ENCODE results near the gene NOS1AP.
"Not testable (repeated sequence)": the region's sequence is repeated elsewhere in the genome, so short reads cannot be mapped to it uniquely, and the experiment has no call there.

Gene NOS1AP

GRCh38 chr1:162389021-162389818, 319.7 kb downstream of the NOS1AP start:
- DNase-seq: no peak

- DNase-seq: no peak
Observed at GRCh38 chr1:162389971-162390370, 320.5 kb downstream of the NOS1AP start.

DNA sequence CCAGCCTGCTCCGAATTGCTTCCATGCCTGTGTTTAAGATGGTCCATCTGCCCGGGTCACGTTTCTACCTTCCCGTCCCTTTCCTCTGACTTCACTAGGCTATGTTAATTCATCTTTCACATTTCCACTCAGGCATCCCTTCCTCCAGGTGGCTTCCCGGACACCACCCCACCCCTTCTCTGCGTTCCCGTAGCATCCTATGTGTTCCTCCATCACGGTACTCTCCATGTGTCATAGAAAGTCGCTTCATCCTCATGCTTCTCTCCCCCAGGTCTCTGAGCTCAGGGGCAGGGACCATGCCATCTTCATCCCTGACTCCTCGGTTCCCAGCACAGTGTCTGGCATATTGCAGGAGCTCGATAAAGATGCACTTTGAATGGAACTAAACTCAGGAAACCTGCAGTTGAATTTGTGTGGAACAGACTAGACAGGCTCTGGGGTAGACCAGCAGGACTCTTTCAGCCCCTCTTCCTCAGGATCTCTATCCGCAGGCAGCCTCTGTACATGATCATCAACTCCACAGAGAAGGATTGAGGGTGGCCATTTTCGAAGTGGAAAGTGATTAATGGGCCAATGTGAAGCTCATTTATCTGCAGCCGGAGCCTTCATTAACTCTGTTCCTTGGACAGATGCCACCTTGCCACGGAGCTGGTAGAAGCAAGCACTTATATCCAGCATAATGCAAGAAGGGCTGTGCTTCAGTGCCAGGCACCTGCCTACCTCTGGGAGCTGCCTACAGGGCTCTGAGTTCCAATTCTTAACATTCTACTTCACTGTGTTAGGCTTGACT, 321.1 kb downstream of the NOS1AP start:
- no peak for DNase-seq

- peak; percentile 77 for DNase-seq
Observed at GRCh38 chr1:162391790-162392563, 322.5 kb downstream of the NOS1AP start.

- DNase-seq: no peak
Observed at GRCh38 chr1:162396201-162396906, 326.9 kb downstream of the NOS1AP start.

DNA sequence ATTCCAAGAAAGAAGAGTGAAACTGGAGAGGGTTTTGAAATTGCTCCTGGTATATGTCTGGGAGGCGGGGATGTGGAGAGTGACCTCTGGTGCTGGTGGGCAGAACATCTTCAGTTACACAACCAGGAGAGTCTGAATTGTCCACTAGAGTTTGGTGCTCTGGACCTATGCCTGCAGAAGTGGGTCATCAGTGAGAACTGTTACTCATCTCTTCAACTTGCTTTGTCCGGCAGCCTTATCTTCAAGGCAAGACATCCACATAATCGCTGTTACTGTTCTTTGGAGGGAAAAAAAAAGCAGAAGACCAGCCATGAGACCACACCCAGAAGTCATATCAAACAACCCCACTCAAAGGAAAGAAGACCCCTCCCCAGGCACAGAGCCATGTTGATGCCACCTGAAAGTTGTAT, 327.6 kb downstream of the NOS1AP start:
- DNase-seq: peak; percentile 38

GRCh38 chr1:162397943-162398560, 328.6 kb downstream of the NOS1AP start:
- no peak for DNase-seq

GRCh38 chr1:162398999-162399580, 329.6 kb downstream of the NOS1AP start:
- DNase-seq: no peak

DNA sequence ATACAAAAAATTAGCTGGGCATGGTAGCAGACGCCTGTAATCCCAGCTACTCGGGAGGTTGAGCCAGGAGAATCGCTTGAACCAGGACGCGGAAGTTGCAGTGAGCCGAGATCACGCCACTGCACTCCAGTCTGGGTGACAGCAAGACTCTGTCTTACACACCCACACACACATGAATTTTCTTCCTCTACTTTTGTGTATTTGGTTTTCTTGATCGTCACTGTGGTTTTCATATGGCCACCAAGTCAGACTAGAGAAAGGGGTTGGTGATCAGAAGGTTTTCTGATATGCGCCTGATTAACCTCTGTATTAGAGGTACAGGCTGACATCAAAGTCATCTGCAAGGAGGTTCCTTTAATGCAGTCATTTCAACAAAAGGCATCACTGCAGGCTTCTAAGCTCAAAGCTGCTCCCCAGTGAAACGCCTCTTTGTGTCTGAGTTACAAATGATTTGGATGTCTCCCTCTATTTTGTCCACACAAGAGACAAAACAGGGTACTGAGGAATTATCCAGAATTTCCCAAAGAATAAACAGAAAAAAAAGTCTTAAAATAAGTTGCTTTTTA, 331.4 kb downstream of the NOS1AP start:
- DNase-seq: no peak

GRCh38 chr1:162404550-162405160, 335.2 kb downstream of the NOS1AP start:
- no peak for DNase-seq

- no peak for DNase-seq
Observed at GRCh38 chr1:162405800-162406199, 336.3 kb downstream of the NOS1AP start.

- no peak for DNase-seq
Observed at GRCh38 chr1:162406811-162407210, 337.3 kb downstream of the NOS1AP start.

DNA sequence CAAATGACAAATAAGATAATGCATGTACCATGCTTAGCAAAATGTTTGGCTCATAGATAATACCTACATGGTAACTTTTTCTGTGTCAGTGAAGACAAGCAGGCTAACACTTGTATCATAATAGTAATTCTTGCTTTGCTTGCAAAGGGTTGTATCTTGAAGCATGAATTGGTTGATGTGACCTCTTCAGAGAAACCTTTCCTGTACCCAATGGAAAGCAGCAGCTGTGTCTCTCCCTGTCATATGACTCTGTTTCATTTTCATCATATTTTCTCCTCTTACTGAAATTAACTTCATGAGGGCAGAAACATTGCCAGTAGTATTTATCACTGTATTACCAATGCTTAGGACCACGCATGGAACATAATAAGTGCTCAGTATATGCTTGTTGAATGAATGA, 338.0 kb downstream of the NOS1AP start:
- DNase-seq: no peak

DNA sequence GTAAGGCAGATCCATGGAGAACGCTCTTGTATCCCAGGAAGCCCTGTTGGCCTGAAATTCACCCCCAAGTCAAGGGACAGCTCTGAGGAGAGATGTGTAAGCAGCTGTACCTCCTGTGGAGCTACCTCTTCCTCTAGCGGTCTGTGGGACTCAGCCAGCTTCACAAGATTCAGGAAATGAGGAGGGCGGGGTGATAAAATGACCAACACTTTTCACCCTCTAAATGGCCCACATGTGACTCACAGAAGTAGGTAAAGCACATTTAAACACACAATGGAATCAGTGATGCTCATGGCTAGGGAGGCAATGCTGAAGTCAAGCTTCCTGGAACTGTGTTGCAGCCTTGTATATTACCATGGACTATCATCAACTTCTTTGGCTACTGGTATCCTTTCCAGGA, 342.5 kb downstream of the NOS1AP start, which contains the start of gene SH2D1B:
Gene SH2D1B, minus strand, starts transcription at position 135 of the 400 bp plus-strand sequence. Its CDS starts 120 bp downstream, at position 15.
- DNase-seq: no peak

GRCh38 chr1:162416215-162416614, 346.7 kb downstream of the NOS1AP start:
- DNase-seq: no peak

- DNase-seq: no peak
Observed at GRCh38 chr1:162416909-162417308, 347.4 kb downstream of the NOS1AP start.

DNA sequence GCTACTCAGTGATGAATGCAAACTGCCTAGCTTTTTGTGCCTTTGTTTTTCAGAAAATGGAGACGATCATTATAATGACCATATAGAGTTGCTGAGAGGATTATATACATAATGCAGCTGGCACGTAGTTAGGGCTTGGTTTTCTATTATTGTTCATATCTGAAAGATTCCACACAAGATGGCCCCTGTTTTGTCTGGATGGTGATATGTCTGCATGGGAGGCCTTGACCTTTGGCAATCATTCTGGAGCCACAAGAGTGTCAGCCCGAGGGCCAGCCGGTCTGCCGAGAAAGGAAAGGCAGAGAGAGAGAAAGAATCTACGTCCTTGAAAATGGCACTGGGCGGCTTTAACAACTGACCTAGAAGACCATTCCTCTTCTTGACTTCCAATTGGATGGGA, 348.2 kb downstream of the NOS1AP start:
- DNase-seq: no peak

DNA sequence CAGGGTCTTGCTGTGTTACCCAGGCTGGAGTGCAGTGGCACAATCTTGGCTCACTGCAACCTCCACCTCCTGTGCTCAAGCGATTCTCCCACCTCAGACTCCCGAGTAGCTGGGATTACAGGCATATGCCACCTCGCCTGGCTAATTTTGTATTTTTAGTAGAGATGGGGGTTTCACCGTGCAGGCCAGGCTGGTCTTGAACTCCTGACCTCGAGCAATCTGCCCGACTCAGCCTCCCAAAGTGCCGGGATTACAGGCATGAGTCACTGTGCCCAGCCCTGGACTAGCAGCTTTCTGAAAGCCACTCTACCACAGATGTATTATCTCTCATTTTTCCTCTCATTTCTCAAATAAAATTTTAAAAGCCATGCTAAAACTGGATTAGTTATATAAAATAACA, 349.1 kb downstream of the NOS1AP start:
- not testable (repeated sequence) for DNase-seq

GRCh38 chr1:162419450-162419931, 350.0 kb downstream of the NOS1AP start:
- not testable (repeated sequence) for DNase-seq
